Lower leg skin (tissue), 3 donors: ENCODE results near the gene CHRNA9.

Experiments used
- CTCF ChIP-seq, 3 donors: fragments of 450-650 bp; IDR thresholded peaks; one replicate each; pipeline ENCODE4 v1.5.1; 2016; ENCODE audit warnings: antibody characterized with exemption in 3 of 3, mild to moderate bottlenecking in 3 of 3, moderate library complexity in 2 of 3
- POLR2A ChIP-seq, 2 donors: fragments of 450-650 bp; IDR thresholded peaks; one replicate each; pipeline ENCODE4 v1.6.1; 2016 to 2017; ENCODE audit warnings: antibody characterized with exemption in 2 of 2, mild to moderate bottlenecking in 1 of 2, moderate library complexity in 1 of 2

- TF ChIP-seq POLR2A (IDR thresholded peaks at IDR 0.05) (no peak), CTCF (IDR thresholded peaks at IDR 0.05) (no peak)
Observed at GRCh38 chr4:40321574-40322275, 13.4 kb upstream of the CHRNA9 start.
